Activated CD8-positive, alpha-beta memory T cell treated with anti-CD3 and anti-CD28 coated beads, Interleukin-2, amount 50 U/mL, for 1 hour (primary cell): Measurements from ENCODE around the gene RBM6.

Experiments
- DNase-seq: peaks from one replicate; pipeline ENCODE4 v3.0.0-alpha.2; 2020; ENCODE audit errors: extremely low read depth

The RBM6 gene

GRCh38 chr3:50089609-50089945, 149.6 kb downstream of the RBM6 start:
- DNase-seq = no peak

GRCh38 chr3:50090984-50091383, 151.0 kb downstream of the RBM6 start:
- DNase-seq = no peak

GRCh38 chr3:50095352-50095998, 155.5 kb downstream of the RBM6 start:
- DNase-seq = no peak

- no peak for DNase-seq
Observed at GRCh38 chr3:50100386-50100785, 160.4 kb downstream of the RBM6 start.

DNA sequence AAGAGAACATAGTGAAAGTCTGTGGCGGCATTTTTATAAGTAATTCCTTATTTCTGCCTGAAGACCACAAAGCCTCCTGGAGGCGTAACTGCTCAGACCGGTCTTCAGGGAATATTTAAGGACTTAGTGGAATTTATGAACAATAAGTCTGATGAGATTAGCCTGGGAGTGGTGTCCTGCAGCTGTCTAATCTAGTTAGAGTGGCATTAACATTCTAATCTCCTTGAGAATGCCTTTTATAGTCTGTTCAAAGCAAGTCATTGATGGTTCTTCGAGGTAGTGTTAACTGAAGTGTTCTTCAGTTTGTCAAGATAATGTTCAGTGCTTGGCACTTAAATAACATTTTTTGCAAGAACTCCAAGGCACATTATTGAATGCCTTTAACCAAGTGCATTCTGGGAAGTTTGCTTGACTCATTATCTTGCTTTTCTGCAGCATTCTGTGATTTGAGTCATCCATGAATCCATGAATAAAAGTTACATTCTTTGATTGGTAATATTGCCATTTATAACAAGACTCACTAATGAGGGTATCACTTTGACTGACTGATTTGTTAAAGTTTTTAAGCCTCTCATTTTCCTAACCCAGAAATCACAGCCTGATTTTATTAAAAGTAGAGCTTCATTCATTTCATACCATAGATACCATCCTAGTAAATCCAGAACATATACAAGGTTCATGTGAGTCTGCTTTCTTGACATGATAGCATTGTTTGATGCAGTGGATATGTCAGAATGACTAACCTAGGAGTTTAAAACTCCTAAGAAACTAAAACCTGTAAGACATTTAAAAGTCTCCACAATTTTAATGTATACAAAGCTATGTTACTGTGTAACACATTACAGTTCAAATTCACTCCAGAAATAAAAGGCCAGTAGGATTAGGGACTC, 161.3 kb downstream of the RBM6 start:
- no peak for DNase-seq

DNA sequence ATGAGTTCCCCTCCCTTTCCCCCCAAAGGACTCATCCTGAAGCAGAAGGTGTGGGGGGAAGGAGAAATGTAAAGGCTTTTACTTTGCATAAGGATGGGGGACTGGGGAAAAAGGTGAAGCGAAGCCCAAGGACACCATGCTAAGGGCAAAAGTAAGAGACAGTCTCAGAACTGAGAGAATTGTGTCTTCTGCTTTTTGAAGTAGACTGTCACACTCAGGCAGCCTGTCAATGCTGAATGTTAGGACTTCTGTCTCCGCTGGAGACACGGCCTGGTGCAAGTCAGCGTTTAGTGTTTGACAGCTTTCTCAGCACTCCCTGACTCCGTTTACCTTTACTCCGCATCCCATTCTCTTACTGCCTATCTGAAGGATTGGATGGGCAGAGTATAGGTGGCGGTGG, 162.6 kb downstream of the RBM6 start:
- DNase-seq = no peak

- no peak for DNase-seq
Observed at GRCh38 chr3:50111757-50112156, 171.8 kb downstream of the RBM6 start.

DNA sequence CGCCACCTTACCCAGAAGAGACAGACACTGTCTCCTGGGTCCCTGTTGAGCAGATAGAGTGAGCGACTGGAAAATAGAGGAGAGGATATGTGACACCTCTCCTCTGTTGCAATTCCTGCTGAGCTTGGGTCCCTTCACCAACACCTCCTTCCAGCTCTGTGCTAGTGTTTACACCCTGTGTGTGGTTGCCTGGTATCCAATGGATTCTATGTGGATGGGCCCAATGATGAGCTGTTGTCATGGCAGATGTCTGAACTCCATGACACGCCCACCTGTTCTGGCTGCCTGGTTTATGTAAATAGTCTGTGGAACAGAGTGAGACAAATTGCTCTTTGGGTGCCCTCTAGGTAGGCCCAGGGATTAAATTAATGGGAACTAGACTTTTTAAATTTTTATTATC, 172.5 kb downstream of the RBM6 start:
- DNase-seq = no peak

GRCh38 chr3:50117120-50117519, 177.2 kb downstream of the RBM6 start:
- DNase-seq = no peak

DNA sequence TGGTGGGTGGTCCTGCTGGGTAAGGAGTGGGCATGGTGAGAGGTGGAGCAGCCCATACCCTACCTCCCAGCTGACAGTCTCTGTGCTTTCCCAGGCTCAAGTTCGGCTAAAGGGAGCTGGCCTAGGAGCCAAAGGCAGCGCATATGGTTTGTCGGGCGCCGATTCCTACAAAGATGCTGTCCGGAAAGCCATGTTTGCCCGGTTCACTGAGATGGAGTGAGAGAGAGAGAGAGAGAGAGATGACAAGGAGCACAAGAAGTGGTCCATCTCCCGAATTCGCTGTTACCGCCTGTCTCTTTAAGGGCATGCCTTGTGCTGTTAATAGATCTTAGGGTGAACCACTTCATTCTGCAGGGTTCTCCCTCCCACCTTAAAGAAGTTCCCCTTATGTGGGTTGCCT, 178.3 kb downstream of the RBM6 start:
- DNase-seq = no peak

- DNase-seq = no peak
Observed at GRCh38 chr3:50119786-50120185, 179.8 kb downstream of the RBM6 start.

DNA sequence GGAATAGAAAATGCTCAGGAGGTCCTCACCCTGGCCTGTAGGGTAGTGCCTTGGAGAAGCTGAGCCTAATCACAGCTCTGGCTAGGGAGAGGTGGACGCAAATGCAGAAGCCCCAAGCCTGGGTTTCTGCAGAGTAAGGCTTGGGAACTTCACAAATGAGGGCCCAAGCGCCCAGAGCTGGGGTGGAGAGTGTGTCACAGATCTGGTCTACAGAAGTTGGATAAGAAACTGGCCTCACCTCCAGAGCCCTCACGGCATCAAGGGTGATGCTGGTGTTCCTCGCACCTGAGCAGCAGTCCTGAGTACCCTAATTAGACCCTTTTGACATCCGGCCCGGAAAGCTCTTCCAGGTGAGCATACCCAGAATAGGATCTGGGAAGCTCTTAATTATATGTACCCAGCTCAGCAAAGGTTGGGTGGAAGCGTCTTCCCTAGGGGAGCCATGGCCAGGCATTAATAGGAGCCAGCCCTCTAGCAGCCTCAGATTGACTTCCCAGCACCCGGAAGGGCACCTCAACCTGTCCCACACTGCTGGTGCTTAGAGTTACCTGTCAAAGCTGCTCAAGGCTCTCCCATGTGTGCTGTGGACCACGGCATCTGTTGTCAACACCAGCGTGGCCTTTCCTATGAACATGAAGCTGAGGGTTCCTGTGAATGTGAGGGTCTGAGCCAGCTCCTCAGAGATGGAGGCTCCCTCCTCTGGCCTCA, 180.6 kb downstream of the RBM6 start:
- no peak for DNase-seq

GRCh38 chr3:50121072-50122032, 181.4 kb downstream of the RBM6 start:
- peak; percentile 13 for DNase-seq

DNA sequence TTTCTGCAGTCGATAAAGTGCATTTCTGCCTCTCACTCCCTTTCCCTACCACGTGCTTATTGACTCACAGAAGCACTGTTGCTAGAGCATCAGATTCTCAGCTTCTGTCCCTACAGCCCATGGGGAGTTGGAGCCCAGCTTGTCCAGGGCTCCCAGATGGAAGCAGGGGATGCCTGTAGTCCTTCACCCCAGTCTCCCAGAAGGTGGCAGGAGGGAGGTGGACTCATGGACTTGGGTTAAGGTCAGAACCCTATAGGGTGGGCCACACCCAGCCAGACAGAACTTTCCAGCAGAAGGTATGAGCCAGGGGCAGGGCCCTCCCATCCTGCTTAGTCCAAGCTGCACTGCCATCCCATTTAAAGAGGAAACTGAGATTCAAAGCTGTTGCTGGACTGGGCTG, 182.1 kb downstream of the RBM6 start:
- no peak for DNase-seq

GRCh38 chr3:50122661-50123391, 182.9 kb downstream of the RBM6 start:
- DNase-seq = no peak

GRCh38 chr3:50123394-50124051, 183.6 kb downstream of the RBM6 start:
- no peak for DNase-seq

DNA sequence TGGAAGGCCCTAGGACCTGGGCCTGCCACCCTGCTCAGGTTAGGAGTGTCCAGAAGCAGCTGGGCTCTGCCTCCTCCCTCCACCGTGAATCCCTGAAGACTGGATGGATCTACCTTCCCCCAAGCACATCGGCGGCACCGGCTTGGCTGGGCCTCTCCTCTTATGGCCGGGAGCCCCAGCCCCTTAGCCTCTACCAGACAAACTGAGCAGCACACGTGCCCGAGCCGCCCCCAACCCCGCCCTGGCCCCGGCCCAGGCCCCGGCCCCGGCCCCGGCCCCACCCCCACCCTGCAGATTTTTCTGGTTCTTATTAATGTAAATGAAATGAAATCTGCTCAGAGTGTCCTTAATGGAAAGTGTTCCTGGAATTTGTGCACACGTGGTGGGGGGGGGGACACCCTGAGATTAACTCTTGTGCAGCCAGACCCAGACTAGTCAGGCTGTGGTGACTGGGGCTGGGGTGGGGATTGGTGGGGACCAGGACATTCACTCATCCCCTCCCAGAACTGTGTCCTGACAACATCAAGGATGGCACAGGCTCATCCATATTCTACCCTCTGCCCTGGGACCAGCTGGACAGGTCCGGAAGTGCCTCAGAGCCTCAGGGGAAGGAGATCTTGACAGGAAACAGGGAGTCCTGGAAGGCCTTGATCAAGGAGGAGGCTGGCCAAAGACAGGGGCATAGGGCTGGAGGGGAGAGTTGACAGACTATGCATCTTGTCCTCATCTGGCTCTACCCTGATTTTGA, 184.3 kb downstream of the RBM6 start:
- no peak for DNase-seq

DNA sequence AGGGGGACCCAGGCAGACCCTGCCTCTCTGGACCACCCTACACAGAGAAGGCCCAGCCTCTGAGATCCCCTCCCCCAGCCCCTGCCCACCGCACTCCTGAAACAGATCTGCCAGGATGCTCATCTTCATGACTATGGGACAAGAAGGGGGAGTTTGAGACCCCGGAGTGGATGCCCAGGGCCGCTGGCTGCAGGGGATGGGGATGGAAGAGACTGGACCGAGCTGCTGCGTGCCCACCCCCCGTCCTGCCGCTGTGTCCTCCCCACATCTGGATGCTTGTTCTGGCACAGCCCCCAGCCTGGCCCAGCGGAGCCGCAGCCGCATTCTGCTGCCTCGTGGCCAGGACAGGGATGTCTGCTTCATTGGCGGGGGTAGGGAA, 184.8 kb downstream of the RBM6 start:
- no peak for DNase-seq

GRCh38 chr3:50125541-50126286, 185.8 kb downstream of the RBM6 start:
- DNase-seq = no peak
